Muscle of arm (tissue), 12 donors: ENCODE results near the gene CD300C. TPM values are rescaled to one million over a fixed set of nuclear protein-coding genes. Genes with fewer than 3 reads are reported as not detected.
"Not testable (repeated sequence)": the region's sequence is repeated elsewhere in the genome, so short reads cannot be mapped to it uniquely, and the experiment has no call there.

Source experiments
- DNase-seq: peaks from one replicate; pipeline ENCODE4 v3.0.0-alpha.2; 2013
- polyA plus RNA-seq, 12 donors: library from polyadenylated mRNA; unstranded; fragments of 120-200 nt; gene quantifications; one replicate each; pipeline ENCODE4 v1.2.1, GENCODE V29; 2013; ENCODE audit not compliant: insufficient read length in 12 of 12

The CD300C gene
- polyA plus RNA-seq, 12 donors = 0.18 to 0.76 (median 0.52) TPM; not detected in 2

DNA sequence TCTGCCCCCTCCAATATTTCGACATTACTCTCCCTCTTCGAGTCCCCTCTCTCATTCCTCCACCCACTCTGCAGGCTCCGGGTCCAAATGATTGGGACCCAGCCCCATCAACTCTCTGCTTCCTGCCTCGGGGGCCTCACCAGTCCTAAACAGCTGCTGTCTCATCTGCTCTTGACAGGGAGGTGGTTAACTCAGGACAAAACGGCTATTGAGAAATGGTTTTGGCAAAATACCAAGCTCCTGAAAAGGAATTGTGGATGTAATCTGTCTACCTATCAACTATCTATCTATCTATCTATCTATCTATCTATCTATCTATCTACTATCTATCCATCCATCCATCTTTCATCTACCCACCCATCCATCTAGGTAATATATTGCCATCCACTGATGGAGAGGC lies 19.2 kb upstream of the CD300C start:
- no peak for DNase-seq

DNA sequence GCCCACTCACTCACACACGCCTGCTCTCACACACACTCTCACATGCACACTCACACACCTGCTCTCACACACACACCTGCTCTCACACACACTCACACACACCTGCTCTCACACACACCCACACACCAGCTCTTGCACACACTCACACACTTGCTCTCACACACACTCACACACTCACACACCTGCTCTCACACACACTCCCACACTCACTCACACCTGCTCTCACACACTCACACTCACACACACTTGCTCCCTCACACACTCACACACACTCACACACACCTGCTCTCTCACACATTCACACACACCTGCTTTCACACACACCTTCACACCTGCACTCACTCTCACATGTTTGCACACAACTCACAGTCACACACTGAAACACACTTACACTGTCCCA lies 17.4 kb upstream of the CD300C start:
- DNase-seq = no peak

DNA sequence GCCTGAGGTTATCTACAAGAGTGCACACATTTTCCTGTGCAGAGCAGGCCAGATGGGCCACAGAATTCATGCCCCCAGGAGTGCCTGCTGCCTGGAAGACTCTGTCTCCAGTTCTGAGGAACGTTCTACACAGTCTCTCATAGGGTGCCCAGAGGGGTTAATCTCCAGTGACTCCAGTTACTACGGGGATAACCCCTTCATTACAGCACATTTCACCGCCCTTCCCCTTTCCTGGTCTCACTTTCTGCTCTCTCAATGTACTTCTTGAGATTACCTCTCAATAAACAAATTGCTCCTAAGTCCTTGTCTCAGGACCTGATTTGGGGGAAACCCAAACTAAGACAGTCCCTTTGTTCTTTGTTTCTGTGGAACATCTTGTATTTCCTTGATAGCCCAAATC lies 15.7 kb upstream of the CD300C start:
- DNase-seq = no peak

DNA sequence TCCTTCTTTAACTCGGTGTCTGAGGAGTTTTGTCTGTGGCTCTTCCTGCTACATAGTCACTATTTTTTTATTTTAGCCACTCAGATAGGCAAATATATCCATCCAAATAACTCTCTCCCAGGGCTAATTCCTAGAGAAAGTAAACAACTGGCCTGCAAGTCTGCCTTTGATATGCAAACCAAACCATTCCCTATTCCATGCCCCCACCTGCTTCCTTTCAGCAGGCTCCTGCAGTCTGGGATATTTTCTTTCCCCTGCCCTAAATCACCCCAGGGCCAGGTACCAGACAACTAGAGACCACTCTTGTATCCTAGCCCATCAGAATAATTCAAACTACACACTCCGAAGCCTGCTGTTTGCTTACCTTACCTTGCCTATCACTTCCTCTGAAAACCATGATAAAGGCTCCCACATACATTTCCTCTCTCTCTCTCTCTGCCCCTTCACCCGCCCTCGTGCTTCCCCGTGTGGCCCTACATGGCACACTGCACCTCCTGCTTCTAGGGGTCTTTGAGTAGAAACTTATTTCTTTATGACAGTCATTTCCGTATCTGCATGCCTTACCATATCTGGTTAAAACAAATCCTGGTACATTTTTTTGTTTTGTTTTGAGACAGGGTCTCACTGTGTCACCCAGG lies 13.1 kb upstream of the CD300C start:
- no peak for DNase-seq

DNA sequence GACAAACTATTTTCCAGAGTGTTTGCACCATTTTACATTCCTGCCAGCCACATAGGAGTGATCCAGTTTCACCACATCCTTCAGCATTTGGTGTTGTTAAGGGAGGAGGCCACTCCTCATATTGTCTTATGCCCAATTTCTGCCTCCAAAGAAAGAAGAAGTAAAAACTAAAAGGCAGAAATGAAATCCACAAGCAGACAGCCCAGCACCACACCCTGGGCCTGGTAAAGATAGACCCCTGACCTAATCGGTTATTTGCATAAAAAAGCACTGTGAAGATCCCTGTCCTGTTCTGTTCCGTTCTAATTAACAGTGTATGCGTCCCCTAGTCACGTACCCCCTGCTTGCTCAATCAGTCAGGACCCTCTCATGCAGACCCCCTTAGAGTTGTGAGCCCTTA lies 12.5 kb upstream of the CD300C start:
- DNase-seq = not testable (repeated sequence)

DNA sequence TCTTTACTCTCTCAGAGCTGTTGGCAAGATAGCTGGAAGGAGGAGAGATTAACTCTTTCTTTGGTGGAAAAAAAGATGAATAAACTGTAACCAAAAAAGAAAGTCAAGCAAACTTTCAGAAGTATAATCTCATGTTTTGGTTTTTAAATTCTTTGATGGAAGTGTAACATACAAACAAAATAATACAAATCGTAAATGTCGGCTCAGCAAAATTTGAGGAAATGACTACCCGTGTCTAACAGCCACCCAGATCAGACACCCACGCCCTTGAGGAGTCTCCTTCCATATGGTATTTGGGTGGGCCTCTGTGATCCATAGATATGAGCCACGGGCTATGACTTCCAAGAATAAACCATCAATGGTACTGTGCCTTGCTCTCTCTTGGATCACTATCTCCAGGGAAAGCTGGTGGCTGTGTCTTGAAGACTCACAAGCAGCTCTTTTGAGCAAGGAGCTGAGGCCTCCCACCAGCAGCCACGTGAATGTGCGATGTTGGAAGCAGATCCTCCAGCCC lies 9.6 kb upstream of the CD300C start:
- no peak for DNase-seq

DNA sequence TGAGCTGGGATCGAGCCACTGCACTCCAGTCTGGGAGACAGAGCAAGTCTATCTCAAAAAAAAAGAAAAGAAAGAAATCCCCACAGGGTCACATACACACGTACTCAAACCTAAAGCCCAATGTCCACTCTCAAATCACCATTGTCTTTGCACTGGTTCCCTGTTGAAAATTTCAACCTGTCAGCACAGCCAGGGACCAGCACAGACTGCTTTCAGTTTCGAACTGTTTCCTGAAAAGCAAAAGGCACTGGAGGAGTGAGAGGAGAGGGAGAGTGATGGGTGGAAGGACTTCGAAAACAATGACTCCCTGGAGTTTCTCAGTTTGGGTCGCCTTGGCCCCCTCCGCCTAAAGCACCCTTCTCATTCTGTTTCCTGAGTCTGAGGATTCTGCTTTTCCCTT lies 9.0 kb upstream of the CD300C start:
- DNase-seq = no peak

DNA sequence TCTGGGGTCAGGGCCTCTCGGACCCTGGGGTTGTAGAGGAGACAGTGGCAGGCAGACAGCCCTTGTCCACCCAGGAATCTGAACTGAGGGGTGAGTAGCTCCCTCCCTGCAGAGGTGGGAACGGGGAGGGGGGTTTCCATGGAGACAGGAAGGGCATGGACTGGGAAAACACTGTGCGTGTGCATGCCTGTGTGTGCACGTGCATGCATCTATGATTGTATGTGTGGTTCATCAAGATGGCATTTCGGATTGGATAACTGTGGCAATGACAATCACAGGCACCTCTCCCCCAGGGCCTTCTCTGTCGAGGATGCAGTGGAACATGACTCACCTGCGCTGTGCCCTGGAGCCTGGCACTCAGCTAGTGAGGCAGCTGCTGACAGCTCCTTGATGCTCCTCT lies 6.1 kb upstream of the CD300C start:
- no peak for DNase-seq

DNA sequence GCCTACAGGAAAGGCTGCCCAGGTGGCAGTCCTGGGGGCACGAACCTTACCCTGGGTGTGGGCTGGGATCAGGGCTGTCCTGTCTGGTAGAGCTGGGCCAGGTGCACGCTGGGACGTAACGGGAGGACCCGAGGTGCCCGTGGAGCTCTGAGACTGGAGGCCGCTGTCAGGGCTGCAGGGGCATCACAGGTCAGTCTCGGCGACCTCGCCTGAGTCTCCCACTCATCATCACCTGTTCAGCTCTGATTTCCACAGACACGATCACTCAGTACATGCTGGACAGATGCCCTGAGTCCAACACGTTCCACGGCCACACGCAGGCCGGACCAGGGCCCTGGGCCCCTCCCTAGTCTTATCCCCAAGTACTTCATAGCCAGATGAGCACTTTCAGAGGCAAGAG lies 4.7 kb upstream of the CD300C start:
- no peak for DNase-seq

DNA sequence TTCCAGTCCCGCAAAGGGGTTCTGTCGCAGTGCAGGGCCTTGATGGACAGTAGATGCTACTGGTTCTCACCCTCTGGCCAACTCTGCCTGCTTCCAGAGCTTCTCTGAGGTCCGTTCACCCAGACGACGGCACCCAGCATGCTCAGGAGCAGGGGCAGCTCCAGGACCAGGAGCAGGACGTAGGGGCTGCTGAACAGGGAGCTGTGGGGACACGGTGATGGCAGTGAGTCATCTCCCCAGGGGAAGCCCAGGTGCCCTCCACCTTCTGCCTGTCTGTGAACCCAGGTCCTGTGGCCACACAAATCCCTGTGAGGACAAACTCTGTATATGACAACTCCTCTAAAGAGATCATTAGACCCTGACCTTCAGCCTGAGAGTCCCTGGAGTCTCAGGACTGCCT lies 3.4 kb upstream of the CD300C start:
- no peak for DNase-seq

DNA sequence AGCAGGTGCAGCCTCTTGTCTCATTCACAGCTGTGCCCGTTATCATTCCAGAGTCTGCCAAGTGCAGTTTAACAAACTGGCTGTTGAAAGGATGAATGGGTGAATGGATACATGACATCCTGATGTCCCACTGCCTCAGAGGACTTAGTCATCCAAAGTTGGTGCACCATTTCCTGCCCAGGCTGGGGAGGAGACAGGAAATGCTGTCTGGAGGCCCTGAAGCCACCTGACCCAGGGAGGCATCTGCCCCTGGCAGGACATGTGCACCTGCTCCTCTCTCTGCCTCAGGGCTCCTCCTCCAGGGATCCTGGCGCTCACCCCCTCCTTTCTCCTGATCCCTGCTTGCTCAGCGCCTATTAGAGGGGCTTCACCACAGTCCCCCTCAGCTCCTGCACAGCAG lies 1.8 kb upstream of the CD300C start:
- DNase-seq = no peak

DNA sequence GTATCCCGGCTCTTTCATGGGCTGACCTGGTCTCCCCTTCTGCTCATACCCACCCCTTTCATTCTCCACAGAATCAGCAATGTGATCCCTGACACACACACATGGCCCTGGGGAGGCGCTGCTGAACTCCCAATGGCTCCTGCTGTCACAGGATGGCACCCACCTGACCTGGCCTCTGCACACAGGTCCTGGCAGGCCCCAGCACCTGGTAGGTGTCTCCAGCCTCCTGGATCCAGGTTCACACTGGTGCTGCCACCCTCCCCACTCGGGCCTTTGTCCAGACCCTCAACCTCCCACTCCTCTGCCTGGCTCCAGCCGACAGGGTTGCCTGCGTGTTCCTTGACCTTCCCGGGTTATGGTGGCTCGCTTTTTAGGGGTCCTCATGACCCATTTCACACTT lies 1.3 kb upstream of the CD300C start:
- DNase-seq = no peak

DNA sequence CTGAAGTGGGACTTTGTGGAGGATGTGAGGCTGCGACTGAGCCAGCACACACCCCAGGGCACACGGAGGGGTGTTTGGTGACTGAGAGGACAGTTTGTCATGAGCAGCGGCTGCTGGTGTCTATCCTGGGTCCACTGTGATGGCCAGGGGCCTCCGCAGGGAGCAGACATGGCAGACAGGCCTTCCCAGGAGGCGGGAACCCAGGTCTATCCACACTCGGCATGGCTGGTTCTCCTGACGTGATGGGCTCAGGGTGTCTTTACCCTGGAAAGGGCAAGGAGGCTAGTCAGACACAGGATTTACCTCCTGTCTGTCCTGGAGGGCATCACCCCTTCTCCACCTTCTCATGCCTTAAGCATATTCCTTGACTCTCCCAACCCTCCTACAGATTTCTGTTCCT lies 671 bp upstream of the CD300C start:
- DNase-seq = no peak

DNA sequence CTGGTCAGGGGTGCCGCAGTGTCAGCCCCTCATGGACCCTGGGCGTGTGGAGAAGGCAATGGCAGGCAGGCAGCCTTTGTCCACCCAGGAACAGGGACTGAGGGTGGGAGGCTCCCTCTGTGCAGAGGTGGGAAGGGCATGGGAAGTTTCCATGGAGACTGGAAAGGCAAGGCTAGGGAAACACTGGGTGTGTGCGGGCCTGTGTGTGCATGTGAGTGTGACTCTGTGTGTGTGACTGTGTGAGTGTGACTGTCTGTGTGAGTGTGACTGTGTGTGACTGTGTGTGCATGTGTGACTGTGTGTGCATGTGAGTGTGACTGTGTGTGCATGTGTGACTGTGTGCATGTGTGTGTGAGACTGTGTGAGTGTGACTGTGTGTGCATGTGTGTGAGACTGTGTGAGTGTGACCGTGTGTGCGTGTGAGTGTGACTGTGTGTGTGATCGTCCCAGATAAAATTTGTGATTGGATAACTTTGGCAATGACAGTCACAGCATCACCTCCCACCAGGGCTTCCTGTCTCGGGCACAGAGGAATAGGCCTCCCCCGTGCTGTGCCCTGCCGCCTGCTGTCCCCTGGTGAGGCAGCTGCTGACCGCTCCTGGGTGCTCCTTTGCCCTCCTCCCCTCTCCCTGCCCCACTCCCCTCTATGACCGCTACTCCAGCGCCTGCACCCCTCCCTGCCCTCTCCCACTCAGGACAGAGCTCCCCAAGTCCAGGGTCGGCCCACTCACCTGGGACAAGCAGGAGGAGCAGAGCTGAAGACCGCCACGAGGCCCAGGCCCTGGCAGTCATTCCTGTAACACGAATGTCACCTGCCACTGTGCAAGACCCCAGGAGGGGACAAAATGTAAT lies 698 bp downstream of the CD300C start:
- DNase-seq = no peak

DNA sequence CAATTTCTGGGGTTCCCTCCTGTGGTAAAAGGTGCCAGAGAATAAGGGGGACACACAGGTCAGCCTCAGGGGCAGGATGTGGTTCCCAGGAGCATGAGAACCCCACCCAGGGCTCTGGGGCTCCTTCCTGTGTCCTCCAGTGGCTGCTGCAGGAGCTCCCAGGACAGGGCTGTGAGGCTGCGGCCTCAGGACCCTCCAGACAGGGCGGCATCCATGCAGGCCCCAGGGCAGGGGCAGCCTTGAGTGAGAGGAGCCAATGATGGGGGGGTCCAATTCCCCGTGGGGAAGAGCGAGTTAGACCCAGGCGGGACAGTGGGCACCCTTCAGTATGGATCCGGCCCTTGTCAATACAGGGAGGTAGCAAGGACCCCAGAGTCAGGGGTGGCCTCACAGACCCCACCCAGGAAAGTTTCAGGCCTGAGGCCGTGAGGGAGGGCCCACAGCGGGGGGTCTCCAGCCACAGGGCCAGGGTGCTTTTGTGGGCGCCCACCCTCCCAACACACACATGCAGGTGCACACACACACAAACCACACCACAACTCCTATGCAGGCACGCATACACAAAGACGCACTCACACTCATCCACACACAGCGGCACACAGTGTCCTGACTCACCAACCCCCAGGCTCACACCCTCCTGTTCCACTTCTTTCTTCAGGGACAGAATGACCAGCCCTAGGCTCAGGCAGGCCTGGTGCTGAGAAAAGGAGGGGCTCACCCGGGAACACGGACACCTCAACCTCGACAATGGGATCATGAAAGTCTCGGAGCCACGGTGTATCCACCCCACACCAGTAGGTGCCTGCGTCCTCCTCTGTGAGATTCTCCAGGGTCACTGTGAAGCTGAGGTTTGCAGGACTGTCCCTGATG lies 1.8 kb downstream of the CD300C start:
- DNase-seq = no peak

DNA sequence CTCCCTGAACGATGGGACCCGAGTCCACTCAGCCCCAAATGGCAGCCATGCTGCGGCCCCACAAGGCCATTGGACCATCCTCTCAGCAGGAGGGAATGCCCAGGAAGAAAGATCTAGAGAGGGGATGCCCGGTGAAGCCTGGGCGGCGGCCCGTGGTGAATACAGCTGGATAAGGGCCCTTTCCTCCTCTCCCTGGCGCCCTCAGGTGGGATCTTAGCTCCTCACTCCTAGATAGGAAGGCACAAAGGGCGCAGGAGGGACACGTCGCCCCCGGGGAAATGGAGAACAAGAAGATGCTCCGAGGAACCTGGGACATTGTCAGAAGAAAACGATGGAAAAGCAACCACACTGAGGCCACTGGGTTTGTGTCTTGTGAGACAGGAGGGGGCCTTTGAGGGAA lies 2.5 kb downstream of the CD300C start:
- DNase-seq = no peak

DNA sequence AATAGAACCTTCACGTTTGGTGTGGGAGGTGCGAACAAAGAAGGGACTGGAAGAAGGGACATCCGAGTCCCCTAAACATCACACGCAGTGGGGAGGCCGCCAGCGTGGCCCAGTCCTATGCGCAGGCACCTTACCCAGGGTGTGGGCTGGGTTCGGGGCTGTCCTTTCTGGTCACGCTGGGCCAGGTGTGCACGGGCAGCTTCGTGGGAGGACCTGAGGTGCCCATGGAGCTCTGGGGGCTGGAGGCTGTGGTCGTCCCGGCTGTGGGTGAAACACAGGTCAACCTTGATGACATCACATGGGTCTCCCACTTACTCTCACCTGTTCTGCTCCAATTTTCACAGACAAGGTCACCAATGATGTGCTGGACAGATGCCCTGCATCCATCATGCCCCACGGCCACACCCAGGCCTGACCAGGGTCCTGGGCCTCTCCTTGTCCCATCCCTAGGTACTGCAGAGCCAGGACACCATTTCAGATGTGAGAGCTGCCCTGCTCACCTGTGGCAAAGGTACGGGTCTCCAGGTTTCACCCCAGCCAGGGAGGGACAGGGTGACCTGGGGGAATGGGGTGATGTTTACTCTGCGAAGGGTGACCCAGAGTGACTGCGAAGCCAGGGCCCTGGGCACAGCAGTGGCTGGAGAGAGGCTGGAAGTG lies 3.1 kb downstream of the CD300C start:
- DNase-seq = no peak

DNA sequence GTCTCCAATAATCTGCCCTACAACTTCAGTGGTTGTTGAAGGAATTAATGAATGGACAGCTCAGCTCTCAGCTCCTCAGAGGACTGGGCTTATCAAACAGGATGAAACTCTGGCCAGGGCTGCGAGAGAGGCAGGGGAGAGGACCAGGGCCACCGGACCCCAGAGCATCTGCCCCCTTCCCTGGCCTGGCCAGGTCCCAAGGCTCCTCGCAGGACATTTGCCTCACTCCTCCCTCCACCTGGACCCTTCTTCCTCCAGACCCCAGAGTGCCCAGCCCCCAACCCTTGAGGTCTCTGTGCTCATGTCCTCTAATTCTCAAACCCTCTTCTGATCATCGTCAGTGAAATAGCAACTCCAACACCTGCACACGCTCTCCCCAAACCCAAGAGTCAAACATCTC lies 3.7 kb downstream of the CD300C start:
- DNase-seq = no peak

DNA sequence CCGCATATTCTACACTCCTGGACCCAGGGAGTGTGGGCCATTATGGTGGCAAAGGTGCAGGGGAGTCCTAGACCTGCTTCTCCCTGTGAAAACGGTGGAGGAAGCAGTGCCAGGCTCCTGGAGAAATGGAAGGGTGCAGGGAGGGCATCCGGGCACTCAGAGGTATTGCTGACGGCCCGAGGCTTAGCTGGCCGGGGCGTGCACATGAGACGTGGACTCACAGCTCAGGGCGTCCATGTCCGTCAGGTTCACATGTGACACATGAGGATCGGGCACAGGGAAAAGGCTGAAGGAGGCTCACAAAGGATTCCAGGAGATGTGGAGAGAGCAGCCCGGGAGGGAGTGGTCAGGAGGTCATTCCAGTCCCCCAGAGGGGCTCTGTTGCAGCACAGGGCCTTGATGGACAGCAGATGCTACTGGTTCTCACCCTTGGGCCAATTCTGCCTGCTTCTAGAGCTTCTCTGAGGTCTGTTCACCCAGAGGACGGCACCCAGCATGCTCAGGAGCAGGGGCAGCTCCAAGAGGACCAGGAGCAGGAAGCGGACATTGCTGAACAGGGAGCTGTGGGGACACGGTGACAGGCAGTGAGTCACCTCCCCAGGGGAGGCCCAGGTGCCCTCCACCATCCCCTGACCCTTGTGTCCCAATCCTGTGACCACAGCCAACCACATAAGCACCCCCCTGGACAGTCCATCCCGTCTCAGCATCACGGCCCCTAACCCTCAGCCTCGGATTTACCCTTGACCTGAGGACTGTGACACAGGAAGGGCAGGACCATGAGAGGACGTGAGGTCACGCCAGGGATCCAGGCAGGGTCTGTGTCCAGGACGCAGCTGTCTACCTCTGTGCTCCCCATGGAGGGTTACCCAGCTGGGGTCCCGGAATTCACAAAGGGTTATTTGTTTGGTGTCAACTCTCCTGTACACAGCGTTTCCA lies 4.5 kb downstream of the CD300C start:
- no peak for DNase-seq

DNA sequence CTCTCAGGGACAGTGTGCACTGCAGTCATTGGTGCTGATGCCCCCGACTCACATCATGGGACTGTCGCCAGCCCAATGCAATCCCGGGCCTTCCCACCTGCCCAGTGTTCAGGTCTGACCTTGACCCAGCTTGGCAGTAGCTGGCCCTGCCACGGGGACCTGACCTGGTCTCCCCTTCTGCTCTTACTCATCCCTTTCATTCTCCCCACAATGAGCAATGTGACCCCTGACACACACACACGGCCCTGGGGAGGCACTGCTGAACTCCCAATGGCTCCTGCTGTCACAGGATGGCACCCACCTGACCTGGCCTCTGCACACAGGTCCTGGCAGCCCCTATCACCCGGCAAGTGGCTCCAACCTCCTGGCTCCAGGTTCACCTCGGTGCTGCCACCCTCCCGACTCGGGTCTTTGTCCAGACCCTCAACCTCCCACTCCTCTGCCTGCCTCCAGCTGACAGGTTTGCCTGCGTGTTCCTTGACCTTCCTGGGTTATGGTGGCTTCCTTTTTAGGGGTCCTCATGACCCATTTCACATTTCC lies 6.6 kb downstream of the CD300C start:
- DNase-seq = no peak
